ENCODE measurements around the gene RHBDL3.

- no peak for TF ChIP-seq MAX (CRISPR knock-in tag; IDR thresholded peaks at IDR 0.05)
- TF ChIP-seq E2F5 (CRISPR knock-in tag; IDR thresholded peaks at IDR 0.05): no peak
- no peak for TF ChIP-seq ZBTB21 (CRISPR knock-in tag; IDR thresholded peaks at IDR 0.05; ENCODE audit: borderline replicate concordance)
- TF ChIP-seq EMX1 (CRISPR knock-in tag; IDR thresholded peaks at IDR 0.05): no peak
- TF ChIP-seq IRF2 (CRISPR knock-in tag; IDR thresholded peaks at IDR 0.05; ENCODE audit: borderline replicate concordance, low read depth): no peak
- TF ChIP-seq E2F1 (CRISPR knock-in tag; IDR thresholded peaks at IDR 0.05): no peak
- TF ChIP-seq USF1 (CRISPR knock-in tag; IDR thresholded peaks at IDR 0.05): no peak
- no peak for TF ChIP-seq CTCF (IDR thresholded peaks at IDR 0.05)
- no peak for TF ChIP-seq FOXJ3 (CRISPR knock-in tag; IDR thresholded peaks at IDR 0.05; ENCODE audit: borderline replicate concordance)
Observed at GRCh38 chr17:32240750-32241149, 24.9 kb upstream of the RHBDL3 start.
